Upper lobe of left lung (tissue), 4 donors: ENCODE measurements around the gene TMEM87A.

Experiments
- EP300 ChIP-seq, 4 donors: sonication (generic); formaldehyde crosslinking; IDR thresholded peaks; one replicate each; pipeline ENCODE4 v1.5.1; 2017; ENCODE audit warnings: antibody characterized with exemption in 4 of 4, control low read depth in 2 of 4
- POLR2A ChIP-seq, 4 donors: fragments of 450-650 bp; IDR thresholded peaks; one replicate each; pipeline ENCODE4 v1.5.1; 2016 to 2017; ENCODE audit warnings: antibody characterized with exemption in 4 of 4, mild to moderate bottlenecking in 2 of 4
- POLR2AphosphoS5 ChIP-seq, 2 donors: sonication (generic); formaldehyde crosslinking; IDR thresholded peaks; one replicate each; pipeline ENCODE4 v1.5.1; 2017; ENCODE audit warnings: antibody characterized with exemption in 2 of 2
- TF ChIP-seq, protein P1 (sequence below), 6 experiments: fragments of 450-650 bp in 4 of 6; fragments of 200-600 bp in 2 of 6; sonication (generic) in 2 of 6; IDR thresholded peaks; one replicate each; pipeline ENCODE4 v1.5.1; 2016 to 2019; ENCODE audit warnings: antibody characterized with exemption in 6 of 6

DNA sequence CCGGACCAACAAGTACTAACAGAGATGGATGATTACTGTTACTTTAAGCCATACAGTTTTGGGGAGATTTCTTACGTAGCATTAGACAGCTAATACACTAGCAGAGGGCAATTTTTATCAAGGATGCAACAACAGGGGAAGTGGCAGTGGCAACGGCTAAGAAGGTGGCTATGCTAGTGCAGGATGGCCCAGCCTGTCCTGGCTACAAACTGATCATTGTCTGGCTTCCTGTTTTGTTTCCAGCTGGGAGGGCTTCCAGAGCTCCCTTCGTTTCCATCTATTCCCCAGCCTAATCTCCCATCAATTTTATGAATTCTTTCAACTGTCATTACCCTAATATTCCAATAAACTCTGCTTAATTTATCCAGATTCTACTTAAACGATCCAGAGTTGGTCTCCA lies 100.8 kb downstream of the TMEM87A start:
- TF ChIP-seq, protein P1, sequence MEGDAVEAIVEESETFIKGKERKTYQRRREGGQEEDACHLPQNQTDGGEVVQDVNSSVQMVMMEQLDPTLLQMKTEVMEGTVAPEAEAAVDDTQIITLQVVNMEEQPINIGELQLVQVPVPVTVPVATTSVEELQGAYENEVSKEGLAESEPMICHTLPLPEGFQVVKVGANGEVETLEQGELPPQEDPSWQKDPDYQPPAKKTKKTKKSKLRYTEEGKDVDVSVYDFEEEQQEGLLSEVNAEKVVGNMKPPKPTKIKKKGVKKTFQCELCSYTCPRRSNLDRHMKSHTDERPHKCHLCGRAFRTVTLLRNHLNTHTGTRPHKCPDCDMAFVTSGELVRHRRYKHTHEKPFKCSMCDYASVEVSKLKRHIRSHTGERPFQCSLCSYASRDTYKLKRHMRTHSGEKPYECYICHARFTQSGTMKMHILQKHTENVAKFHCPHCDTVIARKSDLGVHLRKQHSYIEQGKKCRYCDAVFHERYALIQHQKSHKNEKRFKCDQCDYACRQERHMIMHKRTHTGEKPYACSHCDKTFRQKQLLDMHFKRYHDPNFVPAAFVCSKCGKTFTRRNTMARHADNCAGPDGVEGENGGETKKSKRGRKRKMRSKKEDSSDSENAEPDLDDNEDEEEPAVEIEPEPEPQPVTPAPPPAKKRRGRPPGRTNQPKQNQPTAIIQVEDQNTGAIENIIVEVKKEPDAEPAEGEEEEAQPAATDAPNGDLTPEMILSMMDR (IDR thresholded peaks at IDR 0.05): no peak
- TF ChIP-seq POLR2AphosphoS5 (IDR thresholded peaks at IDR 0.05) (no peak), EP300 (IDR thresholded peaks at IDR 0.05) (no peak), POLR2A (IDR thresholded peaks at IDR 0.05) (no peak)
